IMR-90 (cell line): Measurements from ENCODE around the gene ATP2A3. TPM values are rescaled to one million over a fixed set of nuclear protein-coding genes. Genes with fewer than 3 reads are reported as not detected.
A peak's percentile ranks its signal among the peaks of the same experiment; 100 is the strongest.

Experiments
- ATAC-seq: fragments of 200-7000 bp; cut with Tn5 transposase; 2 replicates; pipeline ENCODE4 v1.9.1; 2020; ENCODE audit warnings: low read depth, mild to moderate bottlenecking, moderate library complexity
- BruUV-seq: library from RNA; stranded (reverse); fragments of 400-500 nt; replicated peaks from 2 replicates; lab custom pipeline; 2021; lab: Mats Ljungman, UMichigan
- CTCF ChIA-PET: fragments of 300-600 bp; formaldehyde crosslinking; extraction: SDS; loops from one replicate; lab custom pipeline; 2021; ENCODE audit warnings: antibody characterized with exemption; lab: Yijun Ruan, JAX
- POLR2A ChIA-PET: fragments of 300-600 bp; sonication (Branson Sonifier 250); formaldehyde crosslinking; loops from one replicate; lab custom pipeline; 2022; ENCODE audit warnings: antibody characterized with exemption; ENCODE audit not compliant: unreplicated experiment; lab: Charles Lee
- DNase-seq: peaks from one replicate; pipeline ENCODE4 v3.0.0; 2013
- H2AFZ ChIP-seq: replicated peaks from 2 replicates; pipeline ENCODE3; 2013; ENCODE audit warnings: low read length, mild to moderate bottlenecking; ENCODE audit not compliant: poor library complexity
- H2AK5ac ChIP-seq: 2 replicates; pipeline ENCODE4 v1.6.1; 2013; ENCODE audit warnings: low read depth, low read length, inconsistent platforms
- H2AK9ac ChIP-seq: replicated peaks from 2 replicates; pipeline ENCODE3; 2013; ENCODE audit warnings: mild to moderate bottlenecking, low read depth, low read length, moderate library complexity; ENCODE audit not compliant: poor library complexity
- H2BK120ac ChIP-seq: 2 replicates; pipeline ENCODE4 v1.6.1; 2013; ENCODE audit warnings: low read depth, low read length, inconsistent platforms
- H2BK15ac ChIP-seq: 3 replicates; pipeline ENCODE4 v1.6.1; 2013; ENCODE audit warnings: low read depth, low read length, inconsistent platforms
- H2BK20ac ChIP-seq: 2 replicates; pipeline ENCODE4 v1.6.1; 2013; ENCODE audit warnings: low read depth, mild to moderate bottlenecking, inconsistent platforms, low read length, moderate library complexity
- H2BK5ac ChIP-seq: 2 replicates; pipeline ENCODE4 v1.6.1; 2013; ENCODE audit warnings: mild to moderate bottlenecking, low read depth, low read length, inconsistent platforms; ENCODE audit not compliant: poor library complexity, severe bottlenecking
- H3K14ac ChIP-seq: replicated peaks from 2 replicates; pipeline ENCODE4 v1.6.1; 2013; ENCODE audit warnings: low read depth, low read length, inconsistent platforms
- H3K18ac ChIP-seq: 2 replicates; pipeline ENCODE4 v1.6.1; 2013; ENCODE audit warnings: low read depth, low read length, control low read depth
- H3K23ac ChIP-seq: 2 replicates; pipeline ENCODE4 v1.6.1; 2013; ENCODE audit warnings: low read depth, low read length, inconsistent platforms
- H3K27ac ChIP-seq: 2 replicates; pipeline ENCODE4 v1.5.1; 2013; ENCODE audit warnings: mild to moderate bottlenecking, control low read depth, low read length; ENCODE audit not compliant: insufficient read depth
- H3K27me3 ChIP-seq: 2 replicates; pipeline ENCODE4 v1.6.1; 2013; ENCODE audit warnings: low read length; ENCODE audit not compliant: control insufficient read depth, insufficient read depth
- H3K36me3 ChIP-seq: 2 replicates; pipeline ENCODE4 v1.6.1; 2013; ENCODE audit warnings: low read length, mixed read lengths; ENCODE audit not compliant: control insufficient read depth, insufficient read depth
- H3K4ac ChIP-seq: 2 replicates; pipeline ENCODE4 v1.6.1; 2013; ENCODE audit warnings: low read depth, low read length, inconsistent platforms
- H3K4me1 ChIP-seq: 2 replicates; pipeline ENCODE4 v1.6.1; 2013; ENCODE audit warnings: low read length, mixed read lengths; ENCODE audit not compliant: control insufficient read depth, insufficient read depth
- H3K4me2 ChIP-seq: 2 replicates; pipeline ENCODE4 v1.6.1; 2013; ENCODE audit warnings: low read depth, mild to moderate bottlenecking, control low read depth, low read length, moderate library complexity
- H3K4me3 ChIP-seq: 2 replicates; pipeline ENCODE4 v1.5.1; 2013; ENCODE audit warnings: low read depth, mild to moderate bottlenecking, control low read depth, low read length, moderate library complexity; ENCODE audit not compliant: insufficient read depth
- H3K56ac ChIP-seq: 2 replicates; pipeline ENCODE4 v1.6.1; 2013; ENCODE audit warnings: low read length, inconsistent platforms; ENCODE audit not compliant: insufficient read depth; ENCODE audit errors: extremely low read depth
- H3K79me1 ChIP-seq, 2 experiments: 2 replicates each; pipeline ENCODE4 v1.6.1; 2013; ENCODE audit warnings: low read length in 2 of 2, inconsistent platforms in 1 of 2, low read depth in 1 of 2
- H3K9ac ChIP-seq: 2 replicates; pipeline ENCODE4 v1.6.1; 2013; ENCODE audit warnings: low read depth, low read length, control low read depth
- H3K9me1 ChIP-seq: 2 replicates; pipeline ENCODE4 v1.6.1; 2013; ENCODE audit warnings: low read length, inconsistent platforms; ENCODE audit not compliant: insufficient read depth
- H3K9me3 ChIP-seq: 2 replicates; pipeline ENCODE4 v1.6.1; 2013; ENCODE audit warnings: low read length; ENCODE audit not compliant: control insufficient read depth, insufficient read depth
- H4K20me1 ChIP-seq: 2 replicates; pipeline ENCODE4 v1.6.1; 2013; ENCODE audit warnings: low read length, inconsistent platforms; ENCODE audit not compliant: insufficient read depth
- H4K5ac ChIP-seq: 2 replicates; pipeline ENCODE4 v1.6.1; 2013; ENCODE audit warnings: mild to moderate bottlenecking, low read depth, low read length, control low read depth
- H4K8ac ChIP-seq, 2 experiments: 2 replicates each; pipeline ENCODE4 v1.6.1; 2013; ENCODE audit warnings: low read depth in 2 of 2, low read length in 2 of 2, control low read depth in 1 of 2, inconsistent platforms in 1 of 2
- H4K91ac ChIP-seq: 2 replicates; pipeline ENCODE4 v1.6.1; 2013; ENCODE audit warnings: low read depth, low read length, inconsistent platforms; ENCODE audit not compliant: insufficient read depth
- BHLHE40 ChIP-seq: fragments of 150-350 bp; IDR thresholded peaks from 2 replicates; pipeline ENCODE4 v1.6.1; 2016; ENCODE audit warnings: mild to moderate bottlenecking, low read depth, low read length
- CEBPB ChIP-seq: IDR thresholded peaks from 2 replicates; pipeline ENCODE4 v1.6.1; 2012; ENCODE audit warnings: low read depth, low read length, improper control_type of control experiment
- CHD1 ChIP-seq: IDR thresholded peaks from 2 replicates; pipeline ENCODE4 v1.6.1; 2012; ENCODE audit warnings: low read depth, low read length, improper control_type of control experiment
- FOS ChIP-seq: fragments of 150-350 bp; IDR thresholded peaks from 2 replicates; pipeline ENCODE4 v1.6.1; 2016; ENCODE audit warnings: low read depth, low read length
- MAFK ChIP-seq: IDR thresholded peaks from 2 replicates; pipeline ENCODE4 v1.6.1; 2012; ENCODE audit warnings: low read depth, low read length, improper control_type of control experiment
- MAZ ChIP-seq: IDR thresholded peaks from 2 replicates; pipeline ENCODE4 v1.6.1; 2012; ENCODE audit warnings: low read depth, mild to moderate bottlenecking, low read length, improper control_type of control experiment, moderate library complexity, borderline replicate concordance
- MXI1 ChIP-seq: IDR thresholded peaks from 2 replicates; pipeline ENCODE4 v1.6.1; 2012; ENCODE audit warnings: low read depth, mild to moderate bottlenecking, low read length, moderate library complexity, borderline replicate concordance
- NFE2L2 ChIP-seq: fragments of 150-350 bp; IDR thresholded peaks from 2 replicates; pipeline ENCODE4 v1.6.1; 2016; ENCODE audit warnings: low read depth, mild to moderate bottlenecking, low read length
- POLR2A ChIP-seq: IDR thresholded peaks from 2 replicates; pipeline ENCODE4 v1.6.1; 2012; ENCODE audit warnings: mild to moderate bottlenecking, low read depth, low read length
- RCOR1 ChIP-seq: IDR thresholded peaks from 2 replicates; pipeline ENCODE4 v1.6.1; 2012; ENCODE audit warnings: mild to moderate bottlenecking, low read length, improper control_type of control experiment; ENCODE audit not compliant: insufficient replicate concordance
- RFX5 ChIP-seq: IDR thresholded peaks from 2 replicates; pipeline ENCODE4 v1.8.0; 2012; ENCODE audit warnings: low read depth, mild to moderate bottlenecking, low read length, moderate library complexity
- WGBS, 2 experiments: methylation state at CpG; one replicate each; pipeline versions ENCODE4 v1.1.5 to v1.1.7; 2013; ENCODE audit warnings: missing lambda C conversion rate in 2 of 2; ENCODE audit not compliant: insufficient read length in 1 of 2; ENCODE audit errors: extremely low coverage in 2 of 2; 5-methylcytosine and 5-hydroxymethylcytosine counted together
- dilution Hi-C: fragments of 300-500 bp; cut with HindIII; formaldehyde crosslinking; loops from one replicate; pipeline ENCODE4 v1.14.3; 2018; ENCODE audit warnings: low sequenced_read_pairs; ENCODE audit not compliant: unreplicated experiment
- in situ Hi-C: fragments of 300-500 bp; cut with MboI; formaldehyde crosslinking; loops from 3 replicates; pipeline ENCODE4 v1.14.3; 2019; ENCODE audit warnings: low sequenced_read_pairs, inconsistent platforms, mixed read lengths
- intact Hi-C: fragments of 100-400 bp; cut with micrococcal nuclease; formaldehyde crosslinking; loops from 2 replicates; pipeline ENCODE4 v1.10.0; 2022
- polyA plus RNA-seq, 3 experiments: library from polyadenylated mRNA; depleted of rRNA; stranded (reverse); fragments of >200 nt; gene quantifications; 2 replicates each; pipeline ENCODE4 v1.2.3, GENCODE V29; 2012; ENCODE audit warnings: low replicate concordance in 1 of 3
- total RNA-seq: library from RNA; depleted of rRNA; stranded (reverse); fragments of >200 nt; gene quantifications from 2 replicates; pipeline ENCODE4 v1.2.3, GENCODE V29; 2012
- TF ChIP-seq, protein P1 (sequence below): fragments of 150-350 bp; IDR thresholded peaks from 2 replicates; pipeline ENCODE4 v1.6.1; 2016; ENCODE audit warnings: low read depth, mild to moderate bottlenecking, low read length, moderate library complexity, borderline replicate concordance
- TF ChIP-seq, protein P2 (sequence below): fragments of 150-350 bp; IDR thresholded peaks from 2 replicates; pipeline ENCODE4 v1.6.1; 2017; ENCODE audit warnings: mild to moderate bottlenecking, antibody characterized with exemption, low read length, low read depth

ATP2A3 gene
- total and polyA plus RNA-seq, 2 of the 4 experiments (the other 2 are of a cell fraction) = 0.18 to 0.63 TPM

DNA sequence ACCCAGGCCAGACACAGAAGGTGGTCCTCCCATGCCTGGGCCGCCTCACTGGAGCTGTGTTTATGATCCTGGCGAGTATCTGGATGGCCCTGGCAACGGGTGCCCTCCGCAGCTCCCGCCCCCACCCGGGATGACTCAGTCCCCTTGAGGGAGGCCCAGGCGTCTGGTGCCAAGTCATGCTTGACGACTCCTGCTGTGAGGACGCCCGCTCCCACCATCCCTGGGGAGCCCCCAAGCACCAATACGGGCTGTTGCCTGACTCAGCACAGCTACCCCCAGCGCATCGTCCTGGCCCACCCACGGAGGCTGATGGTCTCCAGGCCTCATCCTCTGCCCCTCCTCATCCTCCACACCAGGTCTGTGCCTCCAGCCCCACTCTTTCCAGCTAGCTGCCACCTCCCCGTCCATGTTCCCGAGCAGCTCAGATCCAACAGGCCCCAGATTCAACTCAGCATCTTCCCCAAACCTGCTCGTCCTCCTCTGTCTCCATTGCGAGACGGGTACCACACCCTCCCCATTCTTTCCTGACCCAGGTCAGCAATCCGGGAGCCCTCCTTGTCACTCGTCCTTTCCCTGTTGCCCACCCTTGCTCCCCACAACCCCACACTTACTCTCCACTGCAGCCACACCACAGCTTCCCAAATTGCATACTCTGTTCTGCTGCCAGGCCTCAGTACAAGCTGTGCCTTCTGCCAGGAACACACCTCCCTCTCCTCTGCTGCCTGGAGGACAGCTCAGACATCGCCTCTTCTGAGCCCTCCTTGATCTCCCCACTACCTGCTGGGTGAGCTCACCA, 74.0 kb downstream of the ATP2A3 start:
- 51% methylated on average over 12 of the region's 22 CpGs; no CpG with 5 or more reads in 1 of the 2 experiments for WGBS, 2 experiments
- H3K4me2 ChIP-seq = peak overlapping the region; percentile 36
- peak overlapping the region; percentile 87 for H3K4ac ChIP-seq
- H3K79me1 ChIP-seq = peaks cover 14 to 56% of the 10 kb centered on the region in 2 experiments; a peak in 3 of 4 replicates
- peak overlapping the region; percentile 40 for H3K27ac ChIP-seq
- dilution Hi-C loops (no loop called here), intact Hi-C loops (no loop called here), in situ Hi-C loops (no loop called here)
- POLR2A ChIA-PET = no interaction called here
- TF ChIP-seq RCOR1 (peak; percentile 53), NFE2L2 (peak; percentile 95), MAFK (peak; percentile 87), MAZ (peak; percentile 98), CHD1 (no peak), RFX5 (no peak), FOS (peak; percentile 95), MXI1 (peak; percentile 33; the same call in 1 of the 2 replicates), CEBPB (no peak), POLR2A (peak; percentile 64), BHLHE40 (peak; percentile 78)
- TF ChIP-seq, protein P1, sequence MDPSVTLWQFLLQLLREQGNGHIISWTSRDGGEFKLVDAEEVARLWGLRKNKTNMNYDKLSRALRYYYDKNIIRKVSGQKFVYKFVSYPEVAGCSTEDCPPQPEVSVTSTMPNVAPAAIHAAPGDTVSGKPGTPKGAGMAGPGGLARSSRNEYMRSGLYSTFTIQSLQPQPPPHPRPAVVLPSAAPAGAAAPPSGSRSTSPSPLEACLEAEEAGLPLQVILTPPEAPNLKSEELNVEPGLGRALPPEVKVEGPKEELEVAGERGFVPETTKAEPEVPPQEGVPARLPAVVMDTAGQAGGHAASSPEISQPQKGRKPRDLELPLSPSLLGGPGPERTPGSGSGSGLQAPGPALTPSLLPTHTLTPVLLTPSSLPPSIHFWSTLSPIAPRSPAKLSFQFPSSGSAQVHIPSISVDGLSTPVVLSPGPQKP = no peak
- TF ChIP-seq, protein P2, sequence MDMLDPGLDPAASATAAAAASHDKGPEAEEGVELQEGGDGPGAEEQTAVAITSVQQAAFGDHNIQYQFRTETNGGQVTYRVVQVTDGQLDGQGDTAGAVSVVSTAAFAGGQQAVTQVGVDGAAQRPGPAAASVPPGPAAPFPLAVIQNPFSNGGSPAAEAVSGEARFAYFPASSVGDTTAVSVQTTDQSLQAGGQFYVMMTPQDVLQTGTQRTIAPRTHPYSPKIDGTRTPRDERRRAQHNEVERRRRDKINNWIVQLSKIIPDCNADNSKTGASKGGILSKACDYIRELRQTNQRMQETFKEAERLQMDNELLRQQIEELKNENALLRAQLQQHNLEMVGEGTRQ = no peak
- peak overlapping the region; percentile 85 for H2BK120ac ChIP-seq
- no peak overlapping the region for H3K4me3 ChIP-seq
- H3K27me3 ChIP-seq = no peaks in the 10 kb centered on the region
- peaks cover 28% of the 10 kb centered on the region for H3K9me1 ChIP-seq
- DNase-seq (peak; percentile 91), ATAC-seq (peak; percentile 7)
- peak overlapping the region; percentile 65 for H4K5ac ChIP-seq
- H3K14ac ChIP-seq = peak overlapping the region; percentile 59; the same call in 1 of the 2 replicates
- H3K4me1 ChIP-seq = peaks cover 50% of the 10 kb centered on the region
- peak overlapping the region; percentile 91 for H4K91ac ChIP-seq
- H3K23ac ChIP-seq = peak overlapping the region; percentile 39; the same call in 1 of the 2 replicates
- H4K8ac ChIP-seq = peak overlapping the region; percentile 73 to 100
- no peaks in the 10 kb centered on the region for H3K36me3 ChIP-seq
- peak overlapping the region; percentile 87 for H2AFZ ChIP-seq
- no peak overlapping the region for H3K56ac ChIP-seq
- no peaks in the 10 kb centered on the region for H3K9me3 ChIP-seq
- H2BK20ac ChIP-seq = peak overlapping the region; percentile 8
- peak overlapping the region; percentile 59 for H3K18ac ChIP-seq
- H3K9ac ChIP-seq = peak overlapping the region; percentile 7; the same call in 1 of the 2 replicates
- peaks cover 6% of the 10 kb centered on the region; the same call in 1 of the 2 replicates for H4K20me1 ChIP-seq
- peak overlapping the region; percentile 100 for H2AK5ac ChIP-seq
- peak overlapping the region; percentile 100; the same call in 2 of the 3 replicates for H2BK15ac ChIP-seq
- peak overlapping the region; percentile 97 for H2BK5ac ChIP-seq
- H2AK9ac ChIP-seq = peak overlapping the region; percentile 99
- CTCF ChIA-PET = interaction anchor here (0.6 to 1.7 kb wide), 3 partner anchors 17 to 153 kb away, joined by 5 to 7 read pairs (median 5); partner anchors contain the start of gene NCBP3
- no TSS peak for BruUV-seq
